Measurements from ENCODE around the gene SEC14L3.

- TF ChIP-seq, protein P1, sequence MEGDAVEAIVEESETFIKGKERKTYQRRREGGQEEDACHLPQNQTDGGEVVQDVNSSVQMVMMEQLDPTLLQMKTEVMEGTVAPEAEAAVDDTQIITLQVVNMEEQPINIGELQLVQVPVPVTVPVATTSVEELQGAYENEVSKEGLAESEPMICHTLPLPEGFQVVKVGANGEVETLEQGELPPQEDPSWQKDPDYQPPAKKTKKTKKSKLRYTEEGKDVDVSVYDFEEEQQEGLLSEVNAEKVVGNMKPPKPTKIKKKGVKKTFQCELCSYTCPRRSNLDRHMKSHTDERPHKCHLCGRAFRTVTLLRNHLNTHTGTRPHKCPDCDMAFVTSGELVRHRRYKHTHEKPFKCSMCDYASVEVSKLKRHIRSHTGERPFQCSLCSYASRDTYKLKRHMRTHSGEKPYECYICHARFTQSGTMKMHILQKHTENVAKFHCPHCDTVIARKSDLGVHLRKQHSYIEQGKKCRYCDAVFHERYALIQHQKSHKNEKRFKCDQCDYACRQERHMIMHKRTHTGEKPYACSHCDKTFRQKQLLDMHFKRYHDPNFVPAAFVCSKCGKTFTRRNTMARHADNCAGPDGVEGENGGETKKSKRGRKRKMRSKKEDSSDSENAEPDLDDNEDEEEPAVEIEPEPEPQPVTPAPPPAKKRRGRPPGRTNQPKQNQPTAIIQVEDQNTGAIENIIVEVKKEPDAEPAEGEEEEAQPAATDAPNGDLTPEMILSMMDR (IDR thresholded peaks at IDR 0.05; ENCODE audit: insufficient read depth, low read length), result no peak
- TF ChIP-seq POLR2AphosphoS5 (IDR thresholded peaks at IDR 0.05; ENCODE audit: low read depth), result no peak
- TF ChIP-seq, protein P2, sequence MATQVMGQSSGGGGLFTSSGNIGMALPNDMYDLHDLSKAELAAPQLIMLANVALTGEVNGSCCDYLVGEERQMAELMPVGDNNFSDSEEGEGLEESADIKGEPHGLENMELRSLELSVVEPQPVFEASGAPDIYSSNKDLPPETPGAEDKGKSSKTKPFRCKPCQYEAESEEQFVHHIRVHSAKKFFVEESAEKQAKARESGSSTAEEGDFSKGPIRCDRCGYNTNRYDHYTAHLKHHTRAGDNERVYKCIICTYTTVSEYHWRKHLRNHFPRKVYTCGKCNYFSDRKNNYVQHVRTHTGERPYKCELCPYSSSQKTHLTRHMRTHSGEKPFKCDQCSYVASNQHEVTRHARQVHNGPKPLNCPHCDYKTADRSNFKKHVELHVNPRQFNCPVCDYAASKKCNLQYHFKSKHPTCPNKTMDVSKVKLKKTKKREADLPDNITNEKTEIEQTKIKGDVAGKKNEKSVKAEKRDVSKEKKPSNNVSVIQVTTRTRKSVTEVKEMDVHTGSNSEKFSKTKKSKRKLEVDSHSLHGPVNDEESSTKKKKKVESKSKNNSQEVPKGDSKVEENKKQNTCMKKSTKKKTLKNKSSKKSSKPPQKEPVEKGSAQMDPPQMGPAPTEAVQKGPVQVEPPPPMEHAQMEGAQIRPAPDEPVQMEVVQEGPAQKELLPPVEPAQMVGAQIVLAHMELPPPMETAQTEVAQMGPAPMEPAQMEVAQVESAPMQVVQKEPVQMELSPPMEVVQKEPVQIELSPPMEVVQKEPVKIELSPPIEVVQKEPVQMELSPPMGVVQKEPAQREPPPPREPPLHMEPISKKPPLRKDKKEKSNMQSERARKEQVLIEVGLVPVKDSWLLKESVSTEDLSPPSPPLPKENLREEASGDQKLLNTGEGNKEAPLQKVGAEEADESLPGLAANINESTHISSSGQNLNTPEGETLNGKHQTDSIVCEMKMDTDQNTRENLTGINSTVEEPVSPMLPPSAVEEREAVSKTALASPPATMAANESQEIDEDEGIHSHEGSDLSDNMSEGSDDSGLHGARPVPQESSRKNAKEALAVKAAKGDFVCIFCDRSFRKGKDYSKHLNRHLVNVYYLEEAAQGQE (IDR thresholded peaks at IDR 0.05; ENCODE audit: insufficient replicate concordance, low read depth), result no peak
Measured at GRCh38 chr22:30502153-30502552, 30.3 kb upstream of the SEC14L3 start.

Data from HL-60 (cell line).